ENCODE data around the gene TACR1.

The TACR1 gene

DNA sequence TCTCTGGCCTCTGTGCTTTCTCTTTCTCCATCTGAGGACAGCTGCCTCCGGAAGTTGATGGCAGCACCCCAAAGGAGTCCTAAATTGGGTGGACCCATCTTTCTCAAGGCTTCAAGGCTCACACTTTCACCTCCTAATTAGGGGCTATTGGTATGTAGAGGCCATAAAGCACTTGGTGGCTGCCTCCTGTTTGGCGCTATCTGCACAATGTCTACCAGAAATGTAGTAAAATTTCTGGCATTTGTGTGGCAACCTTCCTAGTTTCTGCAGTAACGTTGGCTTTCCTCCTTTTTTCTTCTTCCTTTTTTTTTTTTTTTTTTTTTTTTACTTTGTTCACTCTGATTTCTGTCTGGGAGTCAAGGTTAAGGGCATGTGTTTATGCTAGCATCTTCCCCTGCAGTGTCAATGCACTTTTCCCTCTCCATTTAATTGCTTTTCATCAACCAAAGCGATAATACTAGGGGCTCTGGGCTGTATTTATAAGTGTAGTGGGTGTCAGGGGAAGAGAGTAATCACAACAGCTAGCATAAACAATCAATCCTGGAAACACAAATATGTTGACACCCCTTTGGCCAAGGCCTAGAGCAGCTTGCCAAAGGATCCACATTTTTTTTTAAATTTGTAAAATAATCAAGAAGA, 86.0 kb downstream of the TACR1 start:
- TF ChIP-seq CTCF (IDR thresholded peaks at IDR 0.05; ENCODE audit: low read depth, low read length, missing control alignments): no peak
- H3K4me3 ChIP-seq (replicated peaks; ENCODE audit: low read depth, low read length): no peak overlapping the region
- DNase-seq (ENCODE audit: extremely low read depth, low read depth): no peak

DNA sequence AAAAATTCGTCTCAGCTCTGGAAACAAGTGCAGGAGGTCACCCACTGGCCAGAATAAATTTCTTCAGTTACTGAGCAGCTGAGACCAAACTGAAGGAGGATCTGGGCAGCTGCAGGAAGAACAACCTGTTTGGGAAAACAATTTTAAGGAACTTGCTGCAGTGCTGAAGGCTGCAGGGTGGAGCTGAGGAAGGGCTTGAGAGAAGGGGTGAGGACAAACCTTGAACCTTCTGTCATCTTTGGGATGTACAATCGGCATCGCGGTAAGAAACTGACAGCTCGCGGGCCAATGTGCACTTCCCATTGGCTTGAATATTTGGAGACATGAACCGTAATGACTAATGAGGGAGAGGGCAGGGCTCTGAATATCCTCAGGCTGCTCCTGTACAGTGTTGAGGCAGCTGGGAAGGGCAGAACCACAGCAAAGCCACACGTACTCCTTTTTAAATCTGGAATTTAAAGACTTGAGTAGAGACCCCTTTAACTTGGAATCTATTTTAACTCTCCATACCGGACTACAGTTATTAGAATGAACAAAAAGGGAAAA, 90.3 kb downstream of the TACR1 start:
- no peak for DNase-seq (ENCODE audit: extremely low read depth, low read depth)
- no peak overlapping the region for H3K4me3 ChIP-seq (replicated peaks; ENCODE audit: low read depth, low read length)
- TF ChIP-seq CTCF (IDR thresholded peaks at IDR 0.05; ENCODE audit: low read depth, low read length, missing control alignments): no peak

- no peak overlapping the region for H3K4me3 ChIP-seq (replicated peaks; ENCODE audit: low read depth, low read length)
- no peak for TF ChIP-seq CTCF (IDR thresholded peaks at IDR 0.05; ENCODE audit: low read depth, low read length, missing control alignments)
- DNase-seq (ENCODE audit: extremely low read depth, low read depth): no peak
These were observed 97.3 kb downstream of the TACR1 start for GRCh38 chr2:75102011-75102410.

DNA sequence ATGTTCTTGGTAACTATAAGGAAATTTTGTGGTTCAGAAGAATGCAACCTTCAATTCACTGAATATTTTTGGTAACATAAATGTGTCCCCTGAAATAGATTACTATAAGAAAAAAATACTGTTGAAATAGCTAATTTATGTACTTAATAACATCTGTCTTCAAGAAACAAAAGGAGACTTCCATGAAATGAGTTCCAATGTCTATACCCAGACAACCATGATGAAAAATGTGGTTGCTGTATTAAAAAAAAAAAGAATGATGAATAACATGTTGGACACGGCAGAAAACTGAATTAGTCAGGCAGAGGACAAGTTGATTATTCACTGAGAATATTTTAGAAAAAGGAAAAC, 98.5 kb downstream of the TACR1 start:
- TF ChIP-seq CTCF (IDR thresholded peaks at IDR 0.05; ENCODE audit: low read depth, low read length, missing control alignments): no peak
- no peak for DNase-seq (ENCODE audit: extremely low read depth, low read depth)
- H3K4me3 ChIP-seq (replicated peaks; ENCODE audit: low read depth, low read length): no peak overlapping the region

GRCh38 chr2:75100011-75100800, 99.1 kb downstream of the TACR1 start:
- no peak for DNase-seq (ENCODE audit: extremely low read depth, low read depth)
- no peak for TF ChIP-seq CTCF (IDR thresholded peaks at IDR 0.05; ENCODE audit: low read depth, low read length, missing control alignments)

GRCh38 chr2:75099521-75099922, 99.8 kb downstream of the TACR1 start:
- DNase-seq (ENCODE audit: extremely low read depth, low read depth): no peak
- H3K4me3 ChIP-seq (replicated peaks; ENCODE audit: low read depth, low read length): no peak overlapping the region
- no peak for TF ChIP-seq CTCF (IDR thresholded peaks at IDR 0.05; ENCODE audit: low read depth, low read length, missing control alignments)

More at GRCh38 chr2:75100011-75100800, 99.1 kb downstream of the TACR1 start:
- no peak overlapping the region for H3K4me3 ChIP-seq (replicated peaks; ENCODE audit: low read depth, low read length)

Measured in HFF-Myc (cell line).